Epidermal melanocyte (primary cell): ENCODE measurements around the gene SLC5A9.
"Not testable (repeated sequence)": the region's sequence is repeated elsewhere in the genome, so short reads cannot be mapped to it uniquely, and the experiment has no call there.

ENCODE experiments used
- DNase-seq: peaks from one replicate; pipeline ENCODE4 v3.0.0; 2011; ENCODE audit warnings: low spot score; ENCODE audit not compliant: insufficient read length

Gene SLC5A9

GRCh38 chr1:48236716-48237470 is 14.4 kb downstream of the SLC5A9 start:
- DNase-seq: peak; percentile 64

- DNase-seq: no peak
Measured at GRCh38 chr1:48242141-48242736, 19.7 kb downstream of the SLC5A9 start.

DNA sequence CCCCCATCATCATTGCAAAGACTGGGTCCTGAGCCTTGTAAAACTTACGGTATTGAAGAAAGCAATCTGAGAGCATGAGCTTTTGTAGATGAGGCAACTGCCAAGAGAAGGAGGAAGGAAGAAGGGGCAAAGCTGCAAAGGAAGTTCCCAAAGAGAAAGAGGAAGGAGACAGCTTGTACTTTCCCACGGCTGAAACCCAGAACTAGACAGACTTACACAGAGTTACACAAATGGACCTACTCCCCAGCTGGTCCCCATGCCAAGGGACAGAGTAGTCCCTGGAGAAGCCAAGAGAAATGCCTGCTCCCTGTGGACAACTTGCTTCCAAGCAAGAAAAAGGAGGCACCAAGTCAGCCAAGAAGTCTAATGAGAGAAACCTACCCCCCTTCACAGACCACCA is 22.6 kb downstream of the SLC5A9 start:
- DNase-seq: no peak

DNA sequence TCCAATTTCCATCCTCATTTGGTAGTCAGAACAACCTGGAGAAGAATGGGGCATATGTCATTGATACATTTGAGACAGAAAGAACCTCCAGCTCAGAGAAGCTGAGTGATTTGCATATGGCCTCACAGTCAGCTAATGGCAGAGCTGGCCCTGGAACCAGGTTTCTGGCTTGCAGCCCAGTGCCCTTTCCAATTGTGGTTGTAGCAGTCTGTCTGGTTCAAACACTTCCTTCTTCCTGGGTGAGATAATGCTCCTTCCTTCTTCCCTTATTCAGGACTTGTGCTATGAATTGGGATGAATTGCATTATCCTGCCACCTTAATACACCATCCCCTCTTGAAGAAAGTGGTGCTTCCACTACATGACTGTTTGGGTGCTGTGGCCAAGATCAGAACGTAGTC is 24.2 kb downstream of the SLC5A9 start:
- DNase-seq: no peak

- DNase-seq: no peak
Measured at GRCh38 chr1:48248356-48248755, 25.8 kb downstream of the SLC5A9 start.

GRCh38 chr1:48249868-48250267 is 27.4 kb downstream of the SLC5A9 start:
- no peak for DNase-seq

DNA sequence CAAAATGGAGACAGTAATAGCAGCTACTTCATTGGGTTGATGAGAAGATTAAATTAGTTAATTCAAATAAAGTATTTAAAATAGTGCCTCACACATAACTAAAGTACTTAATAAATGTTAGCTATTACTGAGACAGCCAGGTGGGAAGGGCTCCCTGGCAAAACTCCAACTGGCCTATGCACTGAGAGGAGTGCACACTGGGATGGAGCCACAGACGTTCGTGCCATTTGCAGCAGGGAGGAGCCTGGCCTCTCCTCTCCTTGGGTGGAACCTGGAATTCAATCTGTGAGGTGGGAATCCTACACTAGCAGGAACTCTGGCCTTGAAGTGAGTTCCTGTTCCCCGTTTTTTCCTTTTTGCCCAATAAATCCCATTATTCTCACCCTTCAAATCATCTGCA is 28.1 kb downstream of the SLC5A9 start:
- no peak for DNase-seq

- no peak for DNase-seq
Measured at GRCh38 chr1:48251323-48251722, 28.8 kb downstream of the SLC5A9 start.

DNA sequence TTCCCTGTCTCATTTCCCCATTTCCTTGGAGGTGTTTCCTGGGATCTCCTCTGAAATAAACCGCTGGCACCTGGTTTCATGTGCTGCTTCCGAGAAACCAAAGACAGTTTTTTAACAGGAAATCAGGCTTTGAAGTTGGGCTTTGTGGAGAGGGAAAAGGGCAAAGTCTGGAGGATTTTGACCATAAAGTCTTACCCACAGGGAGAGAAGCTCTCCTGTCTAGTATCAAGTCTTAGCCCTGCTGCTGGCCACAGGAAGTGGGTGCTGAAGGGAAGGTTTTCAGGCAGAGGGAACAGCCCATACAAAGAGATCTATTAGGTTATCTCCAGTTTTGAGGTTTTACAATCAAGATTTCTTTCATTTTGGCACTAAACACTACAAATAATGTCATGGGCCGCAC is 29.3 kb downstream of the SLC5A9 start:
- DNase-seq: no peak

DNA sequence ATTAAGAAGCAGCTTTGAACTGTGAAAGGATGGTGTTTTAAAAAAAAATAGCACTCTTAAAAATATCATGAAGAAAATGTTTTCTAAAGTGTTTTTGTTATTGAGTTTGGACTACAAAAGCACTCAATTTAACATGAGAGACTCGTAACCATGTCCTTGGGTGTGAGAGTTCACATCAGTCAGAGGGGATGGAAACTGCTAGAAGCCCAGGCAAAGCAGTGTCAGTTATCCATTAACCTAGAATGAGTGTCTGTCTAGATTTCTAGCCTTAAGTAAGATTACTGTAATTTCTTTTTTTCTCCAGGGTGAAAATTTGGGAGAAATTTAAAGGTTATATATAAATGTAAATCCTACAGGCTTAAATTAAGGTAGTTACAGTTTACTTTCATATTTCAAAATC is 31.7 kb downstream of the SLC5A9 start:
- no peak for DNase-seq

DNA sequence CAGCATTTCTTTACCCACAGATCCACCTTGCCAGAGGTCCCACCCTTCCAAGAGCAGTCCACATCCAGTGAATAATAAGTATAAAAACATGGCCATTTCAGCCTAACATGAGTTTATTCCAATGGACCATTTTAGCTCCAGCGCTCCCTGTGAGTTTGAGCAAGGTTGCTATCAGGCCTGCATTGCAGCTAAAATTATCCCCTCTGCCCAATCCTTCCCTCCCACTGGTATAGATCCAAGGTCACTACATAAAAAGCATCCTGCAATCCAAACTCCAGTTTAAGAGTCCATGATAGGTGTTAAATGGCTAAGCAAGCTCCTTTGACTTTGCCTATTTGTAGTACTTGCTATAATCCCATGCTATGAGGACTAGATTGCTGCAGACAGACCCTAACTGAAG is 35.6 kb downstream of the SLC5A9 start:
- no peak for DNase-seq

- no peak for DNase-seq
Measured at GRCh38 chr1:48261881-48262400, 39.4 kb downstream of the SLC5A9 start.

- DNase-seq: no peak
Measured at GRCh38 chr1:48263041-48263440, 40.5 kb downstream of the SLC5A9 start.

DNA sequence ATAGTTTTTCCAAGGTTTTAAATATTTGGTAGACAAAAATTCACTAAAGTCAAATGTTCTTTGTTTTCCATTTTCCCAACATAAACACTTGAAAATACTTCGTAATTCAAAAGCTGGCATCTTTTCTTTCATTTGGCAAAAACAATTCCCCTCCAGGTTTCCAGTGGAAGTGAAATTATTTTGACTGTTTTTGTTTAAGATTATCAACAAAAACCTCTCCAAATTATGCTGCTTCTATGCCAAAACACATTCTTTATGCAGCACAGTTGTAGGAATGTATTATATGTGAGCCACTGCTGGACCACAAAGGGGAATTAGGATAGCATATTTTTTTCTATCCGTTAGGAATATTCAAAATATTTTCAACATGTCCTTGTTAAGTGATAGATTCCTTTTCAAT is 44.1 kb downstream of the SLC5A9 start:
- no peak for DNase-seq

GRCh38 chr1:48277437-48277836 is 54.9 kb downstream of the SLC5A9 start:
- not testable (repeated sequence) for DNase-seq

- not testable (repeated sequence) for DNase-seq
Measured at GRCh38 chr1:48282329-48282728, 59.8 kb downstream of the SLC5A9 start.

- DNase-seq: not testable (repeated sequence)
Measured at GRCh38 chr1:48284696-48285420, 62.3 kb downstream of the SLC5A9 start.

DNA sequence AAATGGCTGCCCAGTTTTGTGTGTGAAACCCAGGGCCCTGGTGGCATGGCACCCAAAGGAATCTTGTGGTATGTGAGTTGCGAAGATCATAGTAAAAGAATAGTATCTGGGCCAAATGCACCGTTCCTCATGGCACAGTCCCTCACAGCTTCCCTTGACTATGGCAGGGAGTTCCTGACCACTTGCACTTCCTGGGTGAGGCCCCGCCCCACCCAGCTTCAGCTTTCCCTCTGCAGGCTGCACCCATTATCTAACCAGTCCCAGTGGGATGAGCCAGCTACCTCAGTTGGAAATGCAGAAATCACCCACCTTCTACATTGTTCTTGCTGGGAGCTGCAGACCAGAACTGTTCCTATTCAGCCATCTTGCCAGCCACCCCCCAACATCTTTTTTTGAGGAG is 63.0 kb downstream of the SLC5A9 start:
- DNase-seq: no peak

GRCh38 chr1:48291421-48291820 is 68.9 kb downstream of the SLC5A9 start:
- DNase-seq: no peak

- no peak for DNase-seq
Measured at GRCh38 chr1:48292706-48293105, 70.2 kb downstream of the SLC5A9 start.

DNA sequence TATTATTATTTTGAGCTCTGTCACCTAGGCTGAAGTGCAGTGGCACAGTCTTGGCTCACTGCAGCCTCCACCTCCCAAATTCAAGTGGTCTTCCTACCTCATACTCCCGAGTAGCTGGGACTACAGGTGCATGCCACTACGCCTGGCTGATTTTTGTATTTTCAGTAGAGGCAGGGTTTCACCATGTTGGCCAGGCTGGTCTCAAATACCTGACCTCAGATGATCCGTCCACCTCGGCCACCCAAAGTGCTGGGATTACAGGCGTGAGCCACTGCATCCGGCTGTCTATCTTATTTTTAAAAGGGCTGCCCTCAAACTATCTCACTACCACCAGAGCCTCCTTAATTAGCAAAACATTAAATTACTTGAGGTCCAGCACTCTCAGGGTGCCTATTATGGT is 71.6 kb downstream of the SLC5A9 start:
- DNase-seq: not testable (repeated sequence)

DNA sequence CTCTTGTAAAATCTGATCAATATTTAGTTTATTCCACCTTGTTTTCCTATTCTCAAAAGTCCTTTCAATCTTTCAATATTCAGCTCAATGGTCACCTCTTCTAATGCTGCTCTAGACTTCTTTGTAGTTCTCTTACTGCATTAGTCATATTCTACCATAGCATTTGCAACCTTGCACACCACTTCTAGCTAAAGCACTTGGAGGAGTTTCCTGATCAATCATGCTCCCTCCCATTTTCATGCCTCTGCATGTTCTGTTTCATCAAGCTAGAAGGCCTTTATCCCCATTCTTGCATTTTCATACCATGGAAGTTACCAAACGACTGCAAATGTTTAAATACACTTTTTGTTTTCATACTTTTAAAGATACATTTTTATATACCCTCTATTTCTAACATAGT is 72.1 kb downstream of the SLC5A9 start:
- no peak for DNase-seq
